Lower leg skin (tissue), 4 donors: ENCODE measurements around the gene UGP2. TPM values are rescaled to one million over a fixed set of nuclear protein-coding genes. Genes with fewer than 3 reads are reported as not detected.
"Not testable (repeated sequence)": the region's sequence is repeated elsewhere in the genome, so short reads cannot be mapped to it uniquely, and the experiment has no call there.

Experiments used
- DNase-seq, 2 donors: peaks; one replicate each; pipeline ENCODE4 v3.0.0-alpha.2; 2019; ENCODE audit warnings: low spot score in 2 of 2
- H3K4me3 ChIP-seq: fragments of 200-600 bp; sonication (generic); 2 replicates; pipeline ENCODE4 v1.5.1; 2017; ENCODE audit warnings: mild to moderate bottlenecking, low read depth; ENCODE audit not compliant: poor library complexity, severe bottlenecking
- WGBS, 2 donors: methylation state at CpG; one replicate each; pipeline ENCODE4 v1.1.5; 2018; 5-methylcytosine and 5-hydroxymethylcytosine counted together
- intact Hi-C: fragments of 100-400 bp; cut with DNase I; formaldehyde crosslinking; loops from one replicate; pipeline ENCODE4 v1.15.0; 2023; ENCODE audit warnings: low total_unique reads
- total RNA-seq, 4 donors: library from RNA; depleted of rRNA; stranded (reverse); fragments of >200 nt; gene quantifications; one replicate each; pipeline ENCODE4 v1.1.0, GENCODE V29; 2016
- TF ChIP-seq, protein P1 (sequence below), 3 donors: fragments of 450-650 bp; IDR thresholded peaks; one replicate each; pipeline ENCODE4 v1.5.1; 2016; ENCODE audit warnings: antibody characterized with exemption in 3 of 3, mild to moderate bottlenecking in 3 of 3, moderate library complexity in 2 of 3

The UGP2 gene
- total RNA-seq, 4 donors from 2014 or later, result 61.1 to 153 (median 92.7) TPM

DNA sequence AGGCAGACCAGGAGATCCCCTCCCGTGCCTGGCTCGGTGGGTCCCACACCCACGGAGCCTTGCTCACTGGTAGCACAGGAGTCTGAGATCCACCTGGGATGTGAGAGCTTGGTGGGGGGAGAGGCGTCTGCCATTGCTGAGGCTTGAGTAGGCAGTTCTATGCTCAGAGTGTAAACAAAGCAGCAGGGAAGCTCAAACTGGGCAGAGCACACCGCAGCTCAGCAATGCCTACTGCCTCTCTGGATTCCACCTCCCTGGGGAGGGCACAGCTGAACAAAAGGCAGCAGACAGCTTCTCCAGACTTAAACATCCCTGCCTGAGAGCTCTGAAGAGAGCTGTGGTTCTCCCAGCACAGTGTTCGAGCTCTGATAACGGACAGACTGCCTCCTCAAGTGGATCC is 85.1 kb downstream of the UGP2 start:
- H3K4me3 ChIP-seq, result no peak overlapping the region
- intact Hi-C loops, result no loop called here

DNA sequence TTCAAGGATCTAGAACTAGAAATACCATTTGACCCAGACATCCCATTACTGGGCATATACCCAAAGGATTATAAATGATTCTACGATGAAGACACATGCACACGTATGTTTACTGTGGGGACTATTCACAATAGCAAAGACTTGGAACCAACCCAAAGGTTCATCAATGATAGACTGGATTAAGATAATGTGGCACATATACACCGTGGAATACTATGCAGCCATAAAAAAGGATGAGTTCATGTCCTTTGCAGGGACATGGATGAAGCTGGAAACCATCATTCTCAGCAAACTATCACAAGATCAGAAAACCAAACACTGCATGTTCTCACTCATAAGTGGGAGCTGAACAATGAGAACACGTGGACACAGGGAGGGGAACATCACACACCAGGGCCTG is 90.4 kb downstream of the UGP2 start:
- DNase-seq, intact Hi-C loops: not testable (repeated sequence)
- 96 to 99% methylated on average over 4 of the region's 4 CpGs for WGBS, 2 donors

More for the DNA sequence above, 85.1 kb downstream of the UGP2 start:
- 90 to 94% methylated on average over 4 to 7 of the region's 7 CpGs for WGBS, 2 donors
- TF ChIP-seq, protein P1, sequence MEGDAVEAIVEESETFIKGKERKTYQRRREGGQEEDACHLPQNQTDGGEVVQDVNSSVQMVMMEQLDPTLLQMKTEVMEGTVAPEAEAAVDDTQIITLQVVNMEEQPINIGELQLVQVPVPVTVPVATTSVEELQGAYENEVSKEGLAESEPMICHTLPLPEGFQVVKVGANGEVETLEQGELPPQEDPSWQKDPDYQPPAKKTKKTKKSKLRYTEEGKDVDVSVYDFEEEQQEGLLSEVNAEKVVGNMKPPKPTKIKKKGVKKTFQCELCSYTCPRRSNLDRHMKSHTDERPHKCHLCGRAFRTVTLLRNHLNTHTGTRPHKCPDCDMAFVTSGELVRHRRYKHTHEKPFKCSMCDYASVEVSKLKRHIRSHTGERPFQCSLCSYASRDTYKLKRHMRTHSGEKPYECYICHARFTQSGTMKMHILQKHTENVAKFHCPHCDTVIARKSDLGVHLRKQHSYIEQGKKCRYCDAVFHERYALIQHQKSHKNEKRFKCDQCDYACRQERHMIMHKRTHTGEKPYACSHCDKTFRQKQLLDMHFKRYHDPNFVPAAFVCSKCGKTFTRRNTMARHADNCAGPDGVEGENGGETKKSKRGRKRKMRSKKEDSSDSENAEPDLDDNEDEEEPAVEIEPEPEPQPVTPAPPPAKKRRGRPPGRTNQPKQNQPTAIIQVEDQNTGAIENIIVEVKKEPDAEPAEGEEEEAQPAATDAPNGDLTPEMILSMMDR (IDR thresholded peaks at IDR 0.05), result no peak
- DNase-seq, result no peak

More for the DNA sequence above, 90.4 kb downstream of the UGP2 start:
- not testable (repeated sequence) for H3K4me3 ChIP-seq

Other genes starting within 250 kb of the UGP2 start
- gene VPS54, start 177.5 kb downstream of the UGP2 start, total RNA-seq, result 10 to 100 TPM; 14.8 to 26.4 (median 20.9) TPM